ENCODE data around the gene COQ10B.

Gene COQ10B

GRCh38 chr2:197498235-197498936 is 45.0 kb downstream of the COQ10B start:
- DNase-seq = no peak
- H3K4me3 ChIP-seq = peak overlapping the region; percentile 81 to 91
- no peaks in the 10 kb centered on the region for H3K27me3 ChIP-seq
- H3K4me1 ChIP-seq = peaks cover 0 to 55% (median 36%) of the 10 kb centered on the region in 4 donors
- H3K9me3 ChIP-seq = no peaks in the 10 kb centered on the region
- intact Hi-C loops (cut with DNase I; ENCODE audit: low total_unique reads) = loop anchor here (2.0 kb wide), 1 partner anchor 46 kb away; the partner anchor contains the start of gene COQ10B
- peaks cover 37 to 42% (median 39%) of the 10 kb centered on the region in 3 donors for H3K36me3 ChIP-seq
- peak overlapping the region; percentile 95 to 97 for H3K27ac ChIP-seq
- no peak for TF ChIP-seq CTCF (IDR thresholded peaks at IDR 0.05)

- Histone ChIP-seq H3K36me3 (peaks cover 30 to 42% (median 38%) of the 10 kb centered on the region in 3 donors), H3K9me3 (no peaks in the 10 kb centered on the region), H3K4me1 (peaks cover 0 to 55% (median 36%) of the 10 kb centered on the region in 4 donors), H3K27me3 (no peaks in the 10 kb centered on the region), H3K27ac (peak overlapping the region; percentile 95 to 97), H3K4me3 (peak overlapping the region; percentile 81 to 91)
- intact Hi-C loops (cut with DNase I; ENCODE audit: low total_unique reads) = loop anchor here (2.0 kb wide), 1 partner anchor 46 kb away; the partner anchor contains the start of gene COQ10B
- no peak for TF ChIP-seq CTCF (IDR thresholded peaks at IDR 0.05)
- DNase-seq = peak; percentile 58 to 77
Measured at GRCh38 chr2:197498937-197499593, 45.7 kb downstream of the COQ10B start.

GRCh38 chr2:197499594-197500502 is 46.5 kb downstream of the COQ10B start, which contains the start of the genes HSPD1 and HSPE1:
Gene HSPD1 (minus strand): TSS chr2:197499840. CDS start chr2:197498848, 992 bp downstream.
Gene HSPE1 (plus strand): TSS chr2:197500379. CDS start chr2:197500437, 58 bp downstream.
- no peaks in the 10 kb centered on the region for H3K27me3 ChIP-seq
- peak; percentile 98 to 99 for DNase-seq
- peak within 1 kb of the TSS; percentile 95 to 97 for H3K27ac ChIP-seq
- intact Hi-C loops (cut with DNase I; ENCODE audit: low total_unique reads) = loop anchor here (2.0 kb wide), 1 partner anchor 47 kb away; the partner anchor contains the start of gene COQ10B
- TF ChIP-seq CTCF (IDR thresholded peaks at IDR 0.05) = peak in 1 of 2 experiments; percentile 11
- H3K36me3 ChIP-seq = peaks cover 25 to 42% (median 32%) of the 10 kb centered on the region in 3 donors
- no peaks in the 10 kb centered on the region for H3K9me3 ChIP-seq
- H3K4me1 ChIP-seq = peaks cover 0 to 55% (median 36%) of the 10 kb centered on the region in 4 donors
- peak within 1 kb of the TSS; percentile 81 to 91 for H3K4me3 ChIP-seq

- Histone ChIP-seq H3K9me3 (no peaks in the 10 kb centered on the region), H3K36me3 (peaks cover 21 to 39% (median 25%) of the 10 kb centered on the region in 3 donors), H3K4me1 (peaks cover 0 to 51% (median 35%) of the 10 kb centered on the region in 4 donors), H3K4me3 (peak overlapping the region; percentile 81 to 91), H3K27me3 (no peaks in the 10 kb centered on the region), H3K27ac (peak overlapping the region; percentile 95 to 97)
- DNase-seq = no peak
- no peak for TF ChIP-seq CTCF (IDR thresholded peaks at IDR 0.05)
- intact Hi-C loops (cut with DNase I; ENCODE audit: low total_unique reads) = no loop called here
Measured at GRCh38 chr2:197500503-197501131, 47.3 kb downstream of the COQ10B start.
